HG03378 (cell line): ENCODE measurements around the gene WIF1.

Source experiments
- ATAC-seq: cut with Tn5 transposase; IDR thresholded peaks from one replicate; pipeline ENCODE4 v1.9.1; 2021; ENCODE audit warnings: mild to moderate bottlenecking, moderate library complexity; ENCODE audit not compliant: unreplicated experiment

WIF1 gene, protein sequence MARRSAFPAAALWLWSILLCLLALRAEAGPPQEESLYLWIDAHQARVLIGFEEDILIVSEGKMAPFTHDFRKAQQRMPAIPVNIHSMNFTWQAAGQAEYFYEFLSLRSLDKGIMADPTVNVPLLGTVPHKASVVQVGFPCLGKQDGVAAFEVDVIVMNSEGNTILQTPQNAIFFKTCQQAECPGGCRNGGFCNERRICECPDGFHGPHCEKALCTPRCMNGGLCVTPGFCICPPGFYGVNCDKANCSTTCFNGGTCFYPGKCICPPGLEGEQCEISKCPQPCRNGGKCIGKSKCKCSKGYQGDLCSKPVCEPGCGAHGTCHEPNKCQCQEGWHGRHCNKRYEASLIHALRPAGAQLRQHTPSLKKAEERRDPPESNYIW

DNA sequence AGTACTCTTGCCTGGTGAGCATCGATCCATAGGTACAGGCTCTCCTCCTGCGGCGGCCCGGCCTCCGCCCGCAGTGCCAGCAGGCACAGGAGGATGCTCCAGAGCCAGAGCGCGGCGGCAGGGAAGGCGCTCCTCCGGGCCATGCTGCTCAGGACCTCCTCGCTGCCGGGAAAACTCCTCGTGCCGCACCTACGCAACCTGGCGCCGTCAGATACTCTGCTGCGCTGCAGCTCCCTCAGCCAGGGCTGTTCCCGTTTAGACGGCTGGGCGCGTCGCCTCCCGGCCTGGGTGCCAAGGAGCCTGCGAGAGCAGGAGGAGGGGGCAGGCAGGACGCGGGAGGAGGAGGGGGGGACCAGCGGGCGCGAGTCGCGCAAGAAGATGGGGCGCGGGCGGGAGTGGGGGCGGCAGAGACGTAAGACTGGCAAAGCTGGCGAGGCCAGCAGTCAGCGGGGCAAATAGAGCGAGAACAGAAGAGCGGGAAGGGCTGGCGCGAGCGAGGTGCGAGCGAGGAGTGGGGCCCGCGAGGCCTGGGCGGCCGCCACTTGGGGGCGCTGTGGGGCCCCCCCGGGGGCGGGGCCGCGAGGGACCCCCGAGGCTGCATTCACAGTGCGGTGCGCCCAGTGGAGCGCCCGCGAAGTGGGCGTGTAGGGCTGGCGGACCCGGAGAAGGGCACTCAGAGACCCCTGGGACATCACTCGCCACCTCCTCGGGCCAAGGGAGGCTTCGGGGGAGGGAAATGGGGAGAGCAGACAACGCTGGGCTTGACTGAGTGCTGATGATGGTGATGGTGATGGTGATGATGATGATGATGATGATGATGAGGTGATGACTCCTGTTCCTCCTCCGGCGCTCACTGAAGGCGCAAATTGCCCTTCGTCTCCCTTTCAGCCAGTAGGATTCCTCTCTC is at the start of gene WIF1:
TSS of gene WIF1 (minus strand) at position 257 of the 907 bp plus-strand sequence. CDS start at position 143, 114 bp downstream.
- no peak for ATAC-seq

- ATAC-seq = peak; percentile 36
Measured at GRCh38 chr12:65170209-65170881, 49.2 kb upstream of the WIF1 start.

DNA sequence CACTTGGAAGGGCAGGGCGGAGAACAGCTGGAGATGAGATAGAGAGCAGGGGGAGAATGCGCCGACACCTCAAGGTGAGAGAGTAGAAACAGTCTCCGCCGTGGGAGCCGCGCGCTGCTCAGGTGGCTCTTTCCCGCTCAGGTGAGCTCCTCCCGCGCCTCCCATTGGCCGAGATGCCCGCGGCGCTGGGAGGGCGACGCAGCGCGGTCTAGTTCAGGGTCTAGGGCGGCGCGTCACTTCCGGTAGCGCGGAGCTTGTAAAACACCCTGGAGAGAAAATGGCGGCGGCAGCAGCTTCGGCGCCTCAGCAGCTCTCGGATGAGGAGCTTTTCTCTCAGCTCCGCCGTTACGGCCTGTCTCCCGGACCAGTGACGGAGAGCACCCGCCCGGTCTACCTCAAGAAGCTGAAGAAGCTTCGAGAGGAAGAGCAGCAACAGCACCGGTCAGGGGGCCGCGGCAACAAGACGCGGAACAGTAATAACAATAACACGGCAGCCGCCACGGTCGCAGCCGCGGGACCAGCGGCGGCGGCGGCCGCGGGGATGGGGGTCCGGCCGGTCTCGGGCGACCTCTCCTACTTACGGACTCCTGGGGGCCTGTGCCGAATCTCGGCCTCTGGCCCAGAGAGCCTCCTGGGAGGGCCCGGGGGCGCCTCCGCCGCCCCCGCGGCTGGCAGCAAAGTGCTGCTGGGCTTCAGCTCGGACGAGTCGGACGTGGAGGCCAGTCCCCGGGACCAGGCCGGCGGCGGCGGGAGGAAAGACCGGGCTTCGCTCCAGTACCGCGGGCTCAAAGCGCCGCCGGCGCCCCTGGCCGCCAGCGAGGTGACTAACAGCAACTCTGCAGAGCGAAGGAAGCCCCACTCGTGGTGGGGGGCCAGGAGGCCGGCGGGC is 48.5 kb upstream of the WIF1 start, which contains the start of gene LEMD3:
TSS of gene LEMD3 (plus strand) at position 264 of the 889 bp plus-strand sequence. CDS start at position 278, 14 bp downstream.
- peak; percentile 83 for ATAC-seq

DNA sequence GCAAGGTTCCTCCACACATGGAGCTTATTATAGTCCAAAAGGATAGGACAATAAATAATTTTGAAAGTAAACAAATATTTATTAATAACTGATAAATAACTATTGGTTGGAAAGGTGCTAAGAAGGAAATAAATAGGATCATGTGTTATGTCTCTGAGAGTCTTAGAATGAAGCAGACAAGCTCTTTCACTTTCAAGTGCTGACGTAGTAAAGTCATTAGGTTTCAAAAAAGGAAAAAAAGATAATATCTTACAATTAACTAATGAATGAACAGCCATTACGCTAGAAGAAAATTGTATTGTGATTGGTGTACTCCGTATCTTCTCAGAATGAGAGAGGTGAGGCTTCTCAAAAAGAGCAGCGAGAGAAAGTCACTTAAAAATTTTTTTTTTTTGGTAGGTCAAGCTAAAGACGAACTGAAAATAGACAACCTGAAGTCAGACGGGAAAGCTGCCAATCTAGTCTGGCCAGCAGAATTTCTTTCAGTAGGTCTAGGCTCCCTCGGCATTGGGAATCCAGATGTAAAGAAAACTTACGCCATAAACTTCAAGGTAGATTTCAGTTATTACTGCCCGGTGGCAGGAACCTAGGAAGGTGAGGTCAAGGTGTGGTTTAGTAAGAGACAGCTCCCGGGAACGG is 47.7 kb upstream of the WIF1 start:
- ATAC-seq = peak; percentile 5

DNA sequence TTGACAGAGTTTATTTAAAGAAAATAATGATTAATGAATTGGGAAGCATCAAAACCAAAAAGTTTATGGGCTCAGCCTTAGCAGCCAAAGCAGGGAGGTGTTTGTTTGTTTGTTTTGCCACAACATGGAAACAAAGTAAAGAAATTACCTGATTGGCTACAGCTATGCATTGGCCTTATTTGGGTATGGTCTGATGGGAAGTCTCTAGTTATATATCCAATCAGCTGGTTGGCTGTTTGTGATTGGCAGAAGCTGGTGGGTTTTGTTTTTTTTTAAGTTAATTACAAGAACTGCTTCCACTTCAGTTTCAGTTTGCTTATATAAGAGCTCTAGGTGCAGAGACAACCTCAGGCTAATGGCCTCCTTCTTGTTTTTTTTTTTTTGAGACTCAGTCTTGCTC is 43.7 kb upstream of the WIF1 start:
- no peak for ATAC-seq

GRCh38 chr12:65164244-65164643 is 43.1 kb upstream of the WIF1 start:
- no peak for ATAC-seq

DNA sequence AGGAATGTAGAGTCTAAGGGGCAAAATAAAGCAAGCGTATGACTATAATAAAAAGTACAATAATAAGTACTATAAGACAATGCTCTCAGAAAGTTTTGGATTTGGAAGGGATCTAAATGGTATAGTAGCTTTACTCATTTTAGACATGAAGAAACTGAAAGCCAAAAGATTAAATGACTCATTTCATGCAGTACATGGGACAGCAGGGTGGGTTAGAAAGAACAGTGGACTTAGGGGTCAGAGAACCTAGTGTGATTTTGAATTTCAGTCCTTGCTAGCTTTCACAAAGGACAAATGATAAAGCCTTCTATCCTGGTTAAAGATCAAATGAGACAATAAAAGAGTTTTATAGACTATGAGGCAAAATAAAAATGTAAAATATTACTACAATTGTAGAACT is 41.5 kb upstream of the WIF1 start:
- ATAC-seq = peak; percentile 62

- no peak for ATAC-seq
Measured at GRCh38 chr12:65157091-65157490, 36.0 kb upstream of the WIF1 start.

DNA sequence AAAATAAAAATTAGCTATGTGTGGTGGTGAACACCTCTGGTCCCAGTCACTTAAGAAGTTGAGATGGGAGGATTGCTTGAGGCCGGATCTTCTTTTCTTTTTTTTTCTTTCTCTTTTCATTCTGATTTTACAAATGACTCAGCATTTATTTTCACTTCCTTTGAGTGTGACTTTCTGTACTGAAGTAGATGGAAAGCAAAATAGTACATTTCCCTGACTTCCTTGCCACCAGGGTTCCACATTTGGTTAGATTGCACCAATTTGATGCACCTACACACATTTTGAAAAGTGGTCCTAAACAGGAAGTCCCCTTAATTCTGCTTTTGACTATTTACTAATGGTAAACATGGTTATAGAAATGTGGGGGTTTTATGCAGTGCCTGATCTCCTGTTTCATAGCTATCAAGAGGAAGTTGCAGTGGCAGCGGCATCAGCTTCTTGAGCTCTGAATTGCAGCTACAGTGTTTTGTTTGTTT is 35.3 kb upstream of the WIF1 start:
- ATAC-seq = peak; percentile 95

DNA sequence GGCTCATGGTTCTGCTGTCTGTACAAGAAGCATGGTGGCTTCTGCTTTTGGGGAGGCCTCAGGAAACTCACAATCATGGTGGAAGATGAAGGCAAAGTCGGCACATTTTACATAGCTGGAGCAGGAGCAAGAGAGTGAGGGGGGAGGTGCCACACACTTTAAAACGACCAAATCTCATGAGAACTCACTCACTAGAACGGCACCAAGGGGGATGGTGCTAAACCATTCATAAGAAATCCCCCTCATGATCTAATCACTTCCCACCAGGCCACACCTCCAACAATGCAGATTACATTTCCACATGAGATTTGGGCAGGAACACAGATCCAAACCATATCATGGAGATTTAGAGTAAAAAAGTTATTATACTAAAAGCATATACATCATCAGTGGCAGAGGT is 34.7 kb upstream of the WIF1 start:
- ATAC-seq = peak; percentile 34

DNA sequence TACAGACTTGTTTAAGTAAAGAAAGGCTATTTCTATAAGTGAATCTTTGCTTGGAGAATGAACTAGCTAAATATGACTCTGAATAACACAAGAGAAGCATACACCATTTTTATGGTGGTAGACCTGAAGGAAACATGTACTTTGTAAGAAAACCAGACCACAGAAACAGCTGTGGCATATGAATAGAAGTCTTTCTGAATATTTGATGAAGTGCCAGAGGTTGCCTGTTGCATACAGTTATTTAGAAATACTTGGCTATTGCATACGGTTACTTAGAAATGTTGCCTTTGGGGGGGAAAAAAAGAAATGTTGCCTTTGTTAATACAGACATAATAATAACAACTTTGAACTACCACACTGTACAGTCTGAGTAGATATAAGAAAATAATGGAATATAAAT is 31.5 kb upstream of the WIF1 start:
- ATAC-seq = no peak

DNA sequence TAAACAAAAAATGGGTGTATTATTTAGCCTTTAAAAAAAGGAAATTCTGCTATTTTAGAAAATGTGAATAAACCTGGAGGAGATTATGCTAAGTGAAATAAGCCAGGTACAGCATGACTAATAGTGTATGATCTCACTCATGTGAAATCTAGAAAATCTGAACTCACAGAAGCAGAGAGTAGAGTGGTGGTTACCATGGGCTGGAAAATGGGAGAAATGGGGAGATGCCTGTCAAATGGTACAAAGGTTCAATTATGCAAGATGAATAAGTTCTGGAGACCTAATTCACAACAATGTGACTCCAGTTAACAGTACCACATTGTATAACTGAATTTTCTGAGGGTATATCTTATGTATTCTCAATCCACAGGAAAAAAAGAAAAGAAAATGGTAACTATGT is 30.9 kb upstream of the WIF1 start:
- no peak for ATAC-seq

- no peak for ATAC-seq
Measured at GRCh38 chr12:65147312-65147905, 26.3 kb upstream of the WIF1 start.

GRCh38 chr12:65140738-65141137 is 19.6 kb upstream of the WIF1 start:
- no peak for ATAC-seq

GRCh38 chr12:65139389-65139788 is 18.3 kb upstream of the WIF1 start:
- no peak for ATAC-seq

DNA sequence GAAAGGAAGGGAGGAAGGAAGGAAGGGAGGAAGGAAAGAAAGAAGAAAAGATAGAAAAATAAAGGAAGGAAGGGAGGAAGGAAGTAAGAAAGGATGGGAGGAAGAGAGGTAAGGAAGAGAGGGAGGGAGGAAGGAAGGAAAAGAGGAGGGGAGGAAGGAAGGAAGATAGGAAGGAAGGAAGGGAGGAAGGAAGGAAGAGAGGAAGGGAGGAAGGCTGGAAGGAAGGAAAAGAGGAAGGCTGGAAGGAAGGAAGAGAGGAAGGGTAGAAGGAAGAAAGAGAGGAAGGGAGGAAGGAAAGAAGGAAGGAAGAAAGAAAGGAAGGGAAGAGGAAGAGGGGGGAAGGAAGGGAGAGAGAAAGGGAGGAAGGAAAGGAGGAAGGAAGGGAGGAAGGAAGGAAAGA is 12.8 kb upstream of the WIF1 start:
- no peak for ATAC-seq

DNA sequence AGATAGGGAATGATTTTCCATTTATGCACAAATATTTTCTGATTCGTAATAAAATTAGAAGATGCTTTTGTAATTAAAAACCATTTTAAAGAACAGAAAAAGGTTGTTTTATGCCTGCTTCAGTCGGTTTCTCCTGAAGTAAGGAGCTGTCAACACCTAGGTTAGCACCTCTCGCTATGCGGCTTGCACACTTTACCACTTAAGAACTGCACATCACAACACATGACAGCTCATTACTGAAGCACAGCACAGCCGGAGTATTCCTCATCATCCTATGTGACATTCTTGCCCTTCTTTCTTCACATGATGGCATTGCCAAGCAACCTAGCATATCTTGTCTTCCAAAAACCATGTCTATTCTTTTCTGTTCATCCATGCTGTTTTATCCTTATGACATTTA is 5.4 kb upstream of the WIF1 start:
- no peak for ATAC-seq

DNA sequence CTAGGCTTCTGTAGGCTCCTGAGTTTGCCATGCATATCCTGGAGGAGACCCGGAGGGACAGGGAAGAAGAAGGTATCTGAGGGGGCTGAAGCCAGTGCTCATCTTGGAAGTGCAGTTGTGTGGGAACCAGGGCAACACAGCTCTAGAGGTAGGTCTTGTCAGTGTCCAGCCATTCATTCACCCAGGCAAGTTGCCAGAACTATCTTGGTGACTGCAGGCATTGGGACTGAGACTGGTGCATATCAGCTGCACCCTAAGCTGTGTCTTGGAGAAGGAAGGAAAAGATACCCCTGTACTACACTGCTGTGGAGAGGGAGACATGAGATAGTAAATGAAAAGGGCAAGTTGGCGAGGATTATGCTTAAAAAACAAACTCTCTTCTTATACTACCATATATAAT is 4.9 kb upstream of the WIF1 start:
- ATAC-seq = no peak

- no peak for ATAC-seq
Measured at GRCh38 chr12:65125247-65125646, 4.1 kb upstream of the WIF1 start.
